Testis (tissue), 3 donors: Measurements from ENCODE around the gene HOXA3. TPM values are rescaled to one million over a fixed set of nuclear protein-coding genes. Genes with fewer than 3 reads are reported as not detected.

Experiments used
- DNase-seq: peaks from one replicate; pipeline ENCODE4 v3.0.0-alpha.2; 2019
- H3K27ac ChIP-seq, 2 donors: fragments of 200-600 bp; sonication (generic); one replicate each; pipeline ENCODE4 v1.5.1; 2019
- H3K27me3 ChIP-seq: fragments of 200-600 bp; sonication (generic); one replicate; pipeline ENCODE4 v1.5.1; 2019
- H3K36me3 ChIP-seq: fragments of 200-600 bp; sonication (generic); one replicate; pipeline ENCODE4 v1.5.1; 2017; ENCODE audit warnings: low read depth; ENCODE audit errors: missing control alignments
- H3K4me1 ChIP-seq: fragments of 200-600 bp; sonication (generic); one replicate; pipeline ENCODE4 v1.5.1; 2019
- H3K4me3 ChIP-seq, 2 donors: fragments of 200-600 bp; sonication (generic); one replicate each; pipeline ENCODE4 v1.5.1; 2017 to 2019
- H3K9me3 ChIP-seq: fragments of 200-600 bp; sonication (generic); one replicate; pipeline ENCODE4 v1.5.1; 2017
- POLR2A ChIP-seq: fragments of 450-650 bp; IDR thresholded peaks from one replicate; pipeline ENCODE4 v1.6.1; 2017; ENCODE audit warnings: antibody characterized with exemption, mild to moderate bottlenecking, moderate library complexity
- WGBS, 2 donors: methylation state at CpG; one replicate each; pipeline ENCODE4 v1.1.5; 2018; 5-methylcytosine and 5-hydroxymethylcytosine counted together
- intact Hi-C: fragments of 100-400 bp; cut with DNase I; formaldehyde crosslinking; loops from one replicate; pipeline ENCODE4 v1.15.1; 2023; ENCODE audit warnings: low total_unique reads
- polyA plus RNA-seq: library from polyadenylated mRNA; stranded (reverse); fragments of 350-450 nt; fragmentation: Illumina TruSeq; extraction: RNeasy Lipid Tissue Mini Kit (QIAGEN cat#74804); gene quantifications from one replicate; pipeline ENCODE4 v1.2.3, GENCODE V29; 2014; ENCODE audit warnings: low read depth, low replicate concordance; ENCODE audit not compliant: insufficient read depth
- total RNA-seq, 2 donors: library from RNA; depleted of rRNA; stranded (reverse); fragments of >200 nt; gene quantifications; one replicate each; pipeline ENCODE4 v1.2.3, GENCODE V29; 2016
- TF ChIP-seq, protein P1 (sequence below), 3 experiments: fragments of 450-650 bp in 2 of 3; fragments of 200-600 bp in 1 of 3; sonication (generic) in 1 of 3; IDR thresholded peaks; one replicate each; pipeline ENCODE4 v1.5.1; 2016 to 2019; ENCODE audit warnings: antibody characterized with exemption in 3 of 3, mild to moderate bottlenecking in 2 of 3, moderate library complexity in 1 of 3

Gene HOXA3
- total and polyA plus RNA-seq, 3 donors from 2014 or later, result 0.93 to 2.8 (median 2.4) TPM

DNA sequence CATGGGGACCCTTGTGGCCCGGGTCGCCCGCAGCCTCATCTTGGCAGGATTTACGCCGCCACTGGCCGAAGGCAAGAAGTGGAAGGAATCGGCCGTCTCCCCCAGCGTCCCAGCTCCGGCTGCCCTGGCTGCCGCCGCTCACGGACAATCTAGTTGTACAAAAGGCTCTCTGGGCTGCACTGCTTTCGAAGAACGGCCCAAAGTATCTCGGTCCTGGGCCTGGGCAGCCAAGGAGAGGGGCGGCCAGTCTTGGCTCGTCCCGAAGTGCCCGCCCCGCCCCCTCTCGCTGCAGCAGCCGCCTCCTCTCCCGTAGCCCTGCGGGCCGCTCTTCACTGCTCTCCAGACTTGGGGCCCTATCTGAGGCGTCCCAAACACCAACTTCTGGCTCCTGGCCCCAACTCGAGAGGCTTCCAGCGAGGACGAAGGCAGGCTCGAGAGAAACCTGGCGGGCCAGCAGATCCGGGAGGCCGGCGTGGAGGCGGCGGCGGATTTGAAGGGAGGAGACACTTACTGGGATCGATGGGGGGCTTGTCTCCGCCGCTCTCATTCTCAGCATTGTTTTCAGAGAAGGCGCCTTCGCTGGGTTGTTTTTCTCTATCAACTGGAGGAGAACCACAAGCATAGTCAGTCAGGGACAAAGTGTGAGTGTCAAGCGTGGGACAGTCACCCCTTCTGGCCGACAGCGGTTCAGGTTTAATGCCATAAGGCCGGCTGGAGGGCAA lies 12.1 kb upstream of the HOXA3 start:
- no peak for DNase-seq
- TF ChIP-seq POLR2A, result no peak
- TF ChIP-seq, protein P1, sequence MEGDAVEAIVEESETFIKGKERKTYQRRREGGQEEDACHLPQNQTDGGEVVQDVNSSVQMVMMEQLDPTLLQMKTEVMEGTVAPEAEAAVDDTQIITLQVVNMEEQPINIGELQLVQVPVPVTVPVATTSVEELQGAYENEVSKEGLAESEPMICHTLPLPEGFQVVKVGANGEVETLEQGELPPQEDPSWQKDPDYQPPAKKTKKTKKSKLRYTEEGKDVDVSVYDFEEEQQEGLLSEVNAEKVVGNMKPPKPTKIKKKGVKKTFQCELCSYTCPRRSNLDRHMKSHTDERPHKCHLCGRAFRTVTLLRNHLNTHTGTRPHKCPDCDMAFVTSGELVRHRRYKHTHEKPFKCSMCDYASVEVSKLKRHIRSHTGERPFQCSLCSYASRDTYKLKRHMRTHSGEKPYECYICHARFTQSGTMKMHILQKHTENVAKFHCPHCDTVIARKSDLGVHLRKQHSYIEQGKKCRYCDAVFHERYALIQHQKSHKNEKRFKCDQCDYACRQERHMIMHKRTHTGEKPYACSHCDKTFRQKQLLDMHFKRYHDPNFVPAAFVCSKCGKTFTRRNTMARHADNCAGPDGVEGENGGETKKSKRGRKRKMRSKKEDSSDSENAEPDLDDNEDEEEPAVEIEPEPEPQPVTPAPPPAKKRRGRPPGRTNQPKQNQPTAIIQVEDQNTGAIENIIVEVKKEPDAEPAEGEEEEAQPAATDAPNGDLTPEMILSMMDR (IDR thresholded peaks at IDR 0.05), result no peak
- intact Hi-C loops, result loop anchor here (10.0 kb wide), 1 partner anchor 790 kb away; no protein-coding TSS in a partner anchor
- Histone ChIP-seq H3K27ac (no peak overlapping the region), H3K36me3 (no peaks in the 10 kb centered on the region), H3K27me3 (peaks cover 4% of the 10 kb centered on the region), H3K4me3 (peak overlapping the region; percentile 25 to 48), H3K4me1 (peaks cover 10% of the 10 kb centered on the region), H3K9me3 (no peaks in the 10 kb centered on the region)
- 5 to 14% methylated on average over 19 to 47 of the region's 47 CpGs for WGBS, 2 donors

DNA sequence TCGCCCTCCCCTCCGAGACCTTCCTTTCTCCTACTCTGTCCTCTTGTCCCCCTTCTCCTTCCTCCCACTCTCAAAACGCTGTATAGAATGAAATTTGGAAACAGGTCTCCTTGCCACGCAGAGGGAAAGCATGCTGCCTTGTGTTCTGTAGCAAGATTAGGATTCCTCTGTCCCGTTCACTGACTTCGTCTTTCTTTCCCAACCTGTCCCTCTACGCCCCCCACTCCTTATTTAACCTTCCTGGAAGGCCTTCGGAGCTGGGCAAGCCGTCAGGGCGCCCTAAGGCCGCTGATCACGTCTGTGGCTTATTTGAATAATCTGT lies 11.6 kb upstream of the HOXA3 start:
- no peaks in the 10 kb centered on the region for H3K36me3 ChIP-seq
- H3K4me1 ChIP-seq, result peaks cover 10% of the 10 kb centered on the region
- intact Hi-C loops, result loop anchor here (10.0 kb wide), 1 partner anchor 789 kb away; no protein-coding TSS in a partner anchor
- H3K9me3 ChIP-seq, result no peaks in the 10 kb centered on the region
- no peak overlapping the region for H3K27ac ChIP-seq
- peaks cover 4% of the 10 kb centered on the region for H3K27me3 ChIP-seq
- no peak overlapping the region for H3K4me3 ChIP-seq
- WGBS, 2 donors, result 20 to 39% methylated on average over 12 of the region's 12 CpGs
- DNase-seq, result no peak
- TF ChIP-seq, protein P1 (IDR thresholded peaks at IDR 0.05), result no peak
- TF ChIP-seq POLR2A, result no peak

DNA sequence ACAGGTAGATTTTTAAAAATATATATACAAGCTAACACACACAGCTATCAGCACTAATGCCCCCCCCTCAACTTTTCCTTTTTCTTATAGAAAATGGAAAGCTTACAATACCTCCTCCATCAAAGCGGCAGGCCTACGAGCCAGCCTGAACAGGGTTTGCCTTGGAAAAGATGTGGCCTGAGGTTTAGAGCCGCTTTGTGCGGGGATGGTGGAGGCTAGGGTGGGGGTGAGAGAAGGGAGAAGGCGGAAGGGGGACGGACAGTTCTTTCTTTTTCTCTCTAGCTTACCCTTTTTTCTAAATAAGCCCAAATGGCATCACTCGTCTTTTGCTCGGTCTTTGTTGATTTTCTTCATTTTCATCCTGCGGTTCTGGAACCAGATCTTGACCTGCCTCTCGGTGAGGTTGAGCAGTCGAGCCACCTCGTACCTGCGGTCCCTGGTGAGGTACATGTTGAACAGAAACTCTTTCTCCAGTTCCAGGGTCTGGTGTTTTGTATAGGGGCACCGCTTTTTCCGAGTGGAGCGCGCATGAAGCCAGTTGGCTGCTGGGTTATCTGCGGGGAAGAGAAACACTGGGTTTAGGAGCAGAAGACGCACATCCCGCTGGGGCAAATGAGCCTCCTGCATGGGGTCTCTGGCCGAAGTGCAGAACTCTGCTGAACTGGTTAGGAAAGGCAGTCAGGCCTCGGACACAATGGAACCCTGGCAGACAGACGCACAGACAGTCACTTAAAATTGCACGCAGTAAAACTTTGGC lies 11.1 kb upstream of the HOXA3 start:
- intact Hi-C loops, result loop anchor here (10.0 kb wide), 1 partner anchor 789 kb away; no protein-coding TSS in a partner anchor
- H3K4me1 ChIP-seq, result peaks cover 10% of the 10 kb centered on the region
- H3K27me3 ChIP-seq, result peaks cover 4% of the 10 kb centered on the region
- H3K36me3 ChIP-seq, result no peaks in the 10 kb centered on the region
- H3K4me3 ChIP-seq, result no peak overlapping the region
- no peak overlapping the region for H3K27ac ChIP-seq
- TF ChIP-seq, protein P1 (IDR thresholded peaks at IDR 0.05), result no peak
- no peak for DNase-seq
- H3K9me3 ChIP-seq, result no peaks in the 10 kb centered on the region
- 53 to 54% methylated on average over 24 of the region's 24 CpGs for WGBS, 2 donors

DNA sequence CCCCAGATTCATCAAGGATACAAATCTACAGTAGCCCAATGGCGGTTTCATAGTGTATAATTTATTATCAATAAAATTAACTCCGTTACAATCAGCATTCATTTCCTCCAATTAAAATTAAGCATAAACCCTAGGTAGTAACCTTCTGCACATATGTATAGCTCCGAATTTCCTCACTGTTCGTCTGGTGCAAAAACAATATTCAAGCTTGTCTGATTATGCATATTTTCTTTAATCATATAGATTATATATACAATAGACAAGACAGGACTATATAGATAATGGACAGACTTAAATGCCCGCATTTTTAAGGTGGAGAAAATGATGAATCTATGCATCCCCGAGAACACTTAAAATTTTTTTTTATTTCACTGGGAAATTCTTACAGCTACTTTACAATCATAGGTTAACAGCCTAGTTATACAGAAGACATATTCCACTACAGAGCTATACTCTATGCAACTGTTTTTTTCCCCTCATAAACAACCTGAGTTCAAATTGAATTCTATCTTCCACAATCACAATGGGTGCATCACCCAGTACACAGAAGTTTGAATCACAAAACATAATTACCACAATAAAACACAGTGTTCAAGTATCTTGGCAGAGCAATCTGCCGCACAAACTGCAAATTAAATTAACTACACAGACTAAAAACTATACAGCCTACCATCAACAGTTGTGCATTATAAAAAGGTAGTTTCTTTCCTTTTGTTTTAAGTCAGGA lies 10.3 kb upstream of the HOXA3 start:
- Histone ChIP-seq H3K27me3 (peaks cover 4% of the 10 kb centered on the region), H3K27ac (no peak overlapping the region), H3K9me3 (no peaks in the 10 kb centered on the region), H3K36me3 (no peaks in the 10 kb centered on the region), H3K4me1 (peaks cover 10% of the 10 kb centered on the region), H3K4me3 (no peak overlapping the region)
- TF ChIP-seq POLR2A, result no peak
- TF ChIP-seq, protein P1 (IDR thresholded peaks at IDR 0.05), result no peak
- 65 to 67% methylated on average over 7 of the region's 7 CpGs for WGBS, 2 donors
- intact Hi-C loops, result loop anchor here (10.0 kb wide), 1 partner anchor 788 kb away; no protein-coding TSS in a partner anchor
- DNase-seq, result no peak
